C1 segment of cervical spinal cord (tissue), 14 donors: ENCODE results near the gene TRMT1.

Experiments
- DNase-seq, 14 donors: peaks; one replicate each; lab custom pipeline; 2025; lab: John Stamatoyannopoulos, UW

TRMT1 gene

GRCh38 chr19:13102666-13103580, 13.6 kb downstream of the TRMT1 start, which contains the start of gene LYL1:
TSS of gene LYL1 (minus strand) at chr19:13102858. CDS start at chr19:13101171, 1,687 bp downstream.
- DNase-seq = peak in 5 of 14 donors; percentile 33 to 73 (median 67)

- DNase-seq = no peak
Measured at GRCh38 chr19:13102416-13102665, 14.2 kb downstream of the TRMT1 start.

GRCh38 chr19:13101590-13102415, 14.7 kb downstream of the TRMT1 start:
- DNase-seq = no peak

- no peak for DNase-seq
Measured at GRCh38 chr19:13100841-13101589, 15.5 kb downstream of the TRMT1 start.

GRCh38 chr19:13100031-13100588, 16.4 kb downstream of the TRMT1 start:
- no peak for DNase-seq

GRCh38 chr19:13099073-13099999, 17.2 kb downstream of the TRMT1 start:
- DNase-seq = peak in 1 of 14 donors; percentile 35

- DNase-seq = no peak
Measured at GRCh38 chr19:13098277-13099072, 18.1 kb downstream of the TRMT1 start.

- DNase-seq = no peak
Measured at GRCh38 chr19:13097463-13098258, 18.9 kb downstream of the TRMT1 start.

- no peak for DNase-seq
Measured at GRCh38 chr19:13097033-13097462, 19.5 kb downstream of the TRMT1 start.

- DNase-seq = no peak
Measured at GRCh38 chr19:13095934-13096927, 20.3 kb downstream of the TRMT1 start.

- no peak for DNase-seq
Measured at GRCh38 chr19:13095393-13095784, 21.2 kb downstream of the TRMT1 start.

- DNase-seq = no peak
Measured at GRCh38 chr19:13094771-13095392, 21.7 kb downstream of the TRMT1 start.

- DNase-seq = no peak
Measured at GRCh38 chr19:13094106-13094504, 22.4 kb downstream of the TRMT1 start.

GRCh38 chr19:13093407-13094105, 23.0 kb downstream of the TRMT1 start:
- peak in 13 of 14 donors; percentile 52 to 84 (median 73) for DNase-seq

- DNase-seq = no peak
Measured at GRCh38 chr19:13092606-13093235, 23.8 kb downstream of the TRMT1 start.

- DNase-seq = no peak
Measured at GRCh38 chr19:13092158-13092543, 24.4 kb downstream of the TRMT1 start.
